ENCODE results near the gene RGL4.

RGL4 gene

GRCh38 chr22:23678133-23678532, 12.7 kb upstream of the RGL4 start:
- DNase-seq, result no peak

DNA sequence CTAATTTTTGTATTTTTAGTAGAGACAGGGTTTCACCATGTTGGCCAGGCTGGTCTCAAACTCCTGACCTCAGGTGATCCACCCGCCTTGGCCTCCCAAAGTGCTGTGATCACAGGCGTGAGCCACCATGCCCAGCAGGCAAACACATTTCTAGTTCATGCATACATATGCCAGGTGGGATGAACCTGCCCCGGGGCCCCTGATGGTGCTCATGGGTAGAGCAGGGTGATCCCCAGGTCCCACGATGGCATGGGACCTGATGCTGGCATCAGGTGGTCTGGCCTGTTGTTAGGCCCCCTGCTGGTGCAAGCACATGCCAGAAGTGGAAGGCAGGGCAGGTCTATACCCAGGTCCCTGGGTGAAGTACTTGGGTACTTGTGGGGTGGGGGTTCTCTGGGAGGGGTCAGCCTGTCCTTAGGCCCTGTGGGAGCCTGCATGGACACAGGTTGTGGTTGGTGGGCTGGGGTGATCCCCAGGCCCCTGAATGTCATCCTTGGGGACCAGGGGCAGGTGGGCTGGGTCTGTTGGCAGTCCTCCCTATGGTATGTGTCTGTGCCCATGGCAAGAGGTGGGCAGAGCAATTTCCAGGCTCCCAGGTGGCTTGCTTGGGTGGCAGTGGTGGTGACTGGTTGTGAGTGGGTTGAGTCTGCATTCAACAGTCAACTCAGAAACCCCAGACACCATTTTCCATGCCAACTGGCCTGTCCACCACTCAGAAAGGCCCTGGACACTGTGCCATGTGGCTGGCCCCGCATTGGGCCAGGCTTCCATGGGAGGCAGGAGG, 9.6 kb upstream of the RGL4 start:
- DNase-seq, result no peak

- no peak for DNase-seq
These were observed 8.7 kb upstream of the RGL4 start for GRCh38 chr22:23682077-23682476.

DNA sequence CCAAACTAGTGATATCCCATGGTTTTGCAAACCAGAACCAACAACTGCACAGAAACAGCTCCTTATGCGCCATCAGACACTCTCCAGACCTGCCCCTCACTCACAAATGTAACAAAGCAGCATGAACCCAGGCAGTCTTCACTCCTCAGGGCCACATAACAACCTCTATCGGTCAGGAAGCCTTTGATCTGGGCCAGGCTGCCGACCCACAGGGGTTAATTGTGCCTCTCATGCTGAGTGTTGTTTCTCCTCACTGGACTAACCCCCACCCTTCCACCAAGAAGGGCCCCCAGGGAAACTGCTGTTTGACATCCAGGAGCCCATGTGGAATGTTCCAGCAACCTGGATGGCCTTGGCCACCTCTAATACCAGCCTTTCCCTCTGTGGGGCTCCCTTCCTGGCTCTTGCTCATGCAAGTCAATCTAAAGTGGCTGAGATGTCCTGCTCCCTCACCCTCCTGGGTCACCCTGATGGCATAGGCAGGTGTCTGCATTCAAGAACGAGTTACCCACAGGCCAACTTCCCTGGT, 7.9 kb upstream of the RGL4 start:
- DNase-seq, result no peak

DNA sequence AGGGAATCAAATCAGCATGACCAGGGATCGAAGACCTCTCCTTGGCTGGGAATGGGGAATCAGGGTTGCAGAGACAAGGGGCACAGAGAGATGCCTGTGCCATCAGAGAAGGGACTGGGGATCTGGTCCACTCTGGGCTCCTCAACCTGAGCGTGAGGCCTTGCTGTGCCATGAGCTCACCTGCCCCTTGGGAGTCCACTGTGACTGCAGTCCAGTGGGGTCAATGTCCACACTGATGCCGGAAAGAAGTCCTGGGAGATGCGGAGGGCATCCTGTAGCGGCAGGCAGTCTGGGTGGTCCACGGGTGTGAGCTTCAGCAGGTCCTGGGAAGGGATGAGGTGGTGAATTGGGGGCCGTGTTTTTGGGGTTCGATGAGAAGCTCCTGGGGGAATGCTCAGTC, 7.3 kb upstream of the RGL4 start:
- DNase-seq, result no peak

DNA sequence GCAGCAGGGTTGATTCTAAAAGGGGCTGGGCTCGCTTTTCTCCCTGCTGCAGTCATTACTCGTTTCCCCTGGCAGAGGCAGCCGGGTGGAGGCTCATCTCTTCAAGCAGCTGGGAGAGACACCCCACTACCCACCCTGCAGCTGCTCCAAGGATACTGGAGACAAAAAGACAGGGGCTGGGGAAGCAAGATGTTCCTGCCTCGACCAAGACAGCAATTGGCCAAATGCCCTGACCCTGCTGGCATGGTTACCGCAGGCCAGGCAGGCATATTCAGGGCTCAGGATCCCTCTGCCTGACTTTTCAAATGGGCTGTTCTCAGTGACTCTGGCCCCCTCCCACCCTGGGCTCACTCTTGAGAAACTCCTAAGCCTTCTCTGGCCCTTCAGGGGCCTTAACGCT, 6.8 kb upstream of the RGL4 start:
- DNase-seq, result no peak

DNA sequence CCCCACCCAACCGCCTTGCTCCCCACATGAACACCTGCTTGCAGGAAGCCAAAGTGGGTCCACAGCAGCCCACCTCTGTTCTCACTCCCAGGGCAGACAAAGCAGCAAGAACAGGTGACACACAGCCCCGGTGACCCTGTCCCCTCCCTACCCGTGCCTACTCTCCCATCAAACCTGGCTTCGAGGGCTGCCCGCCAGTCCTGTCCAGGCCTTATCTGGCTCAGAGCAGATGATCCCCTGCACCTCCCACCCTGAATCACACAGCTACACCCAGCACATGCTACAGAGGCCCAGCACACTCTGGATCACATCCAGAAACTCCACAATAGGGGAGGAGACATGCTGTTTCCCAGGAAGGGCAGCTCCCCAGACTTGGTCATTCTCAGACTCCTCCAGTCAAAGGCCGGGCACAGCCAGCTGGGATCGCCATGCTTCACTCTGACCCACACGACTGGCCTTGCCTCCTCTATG, 6.2 kb upstream of the RGL4 start:
- DNase-seq, result no peak

- DNase-seq, result peak; percentile 7
These were observed 5.5 kb upstream of the RGL4 start for GRCh38 chr22:23685205-23685784.

- no peak for DNase-seq
These were observed 4.3 kb upstream of the RGL4 start for GRCh38 chr22:23686416-23687024.

DNA sequence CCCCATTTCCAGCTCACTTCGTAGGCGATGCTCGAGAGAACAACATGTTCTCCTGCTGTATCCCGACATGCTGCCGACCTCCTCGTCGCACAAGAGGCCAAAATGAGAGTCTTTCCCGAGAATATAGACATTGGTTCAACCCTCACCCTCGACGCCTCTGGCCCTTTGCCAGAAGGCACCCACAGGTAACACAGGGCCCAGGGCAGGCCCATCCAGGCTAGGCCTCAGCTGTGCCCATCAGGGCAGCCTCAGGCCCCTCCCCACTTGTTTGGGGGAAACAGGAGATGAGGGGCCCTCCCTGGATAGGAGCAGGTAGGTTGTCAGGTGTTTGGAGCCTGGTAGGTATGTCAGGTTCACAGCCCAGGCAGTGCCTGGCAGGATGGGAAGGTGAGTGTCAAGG, 2.7 kb upstream of the RGL4 start:
- no peak for DNase-seq

GRCh38 chr22:23688571-23688970, 2.2 kb upstream of the RGL4 start:
- DNase-seq, result no peak

- DNase-seq, result no peak
These were observed 1.4 kb upstream of the RGL4 start for GRCh38 chr22:23689414-23689813.

DNA sequence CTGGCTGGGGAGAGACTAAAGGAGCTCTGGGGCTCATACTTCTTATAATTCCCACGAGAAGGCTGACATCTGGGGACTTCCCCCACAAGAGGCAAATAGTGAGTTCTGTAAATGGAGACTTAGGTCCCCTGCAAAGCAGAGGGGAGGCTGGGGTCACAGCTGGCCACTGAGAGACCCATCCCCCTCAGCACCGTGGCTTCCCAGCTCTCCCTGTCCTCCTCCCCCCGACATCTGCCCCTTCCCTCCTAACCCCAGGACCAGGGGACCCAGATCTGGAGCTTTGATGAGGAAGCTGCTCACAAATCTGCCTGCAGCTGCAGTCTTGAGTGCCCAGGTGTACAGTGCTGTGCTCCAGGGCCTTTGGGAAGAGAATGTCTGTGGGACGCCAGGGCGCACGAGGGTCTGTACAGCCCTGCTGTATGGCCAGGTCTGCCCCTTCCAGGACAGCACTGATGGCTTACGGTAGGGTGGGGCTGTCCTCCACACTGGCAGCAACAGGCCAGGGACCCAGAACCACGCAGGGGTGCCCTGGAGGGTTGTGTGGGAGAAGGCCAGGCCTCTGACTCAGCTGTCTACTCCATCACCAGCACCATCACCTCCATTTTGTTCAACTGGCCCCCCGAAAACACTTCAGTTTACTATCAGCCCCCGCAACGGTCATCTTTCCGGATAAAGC, 1.1 kb downstream of the RGL4 start:
- no peak for DNase-seq

- no peak for DNase-seq
These were observed 1.9 kb downstream of the RGL4 start for GRCh38 chr22:23692598-23693291.

DNA sequence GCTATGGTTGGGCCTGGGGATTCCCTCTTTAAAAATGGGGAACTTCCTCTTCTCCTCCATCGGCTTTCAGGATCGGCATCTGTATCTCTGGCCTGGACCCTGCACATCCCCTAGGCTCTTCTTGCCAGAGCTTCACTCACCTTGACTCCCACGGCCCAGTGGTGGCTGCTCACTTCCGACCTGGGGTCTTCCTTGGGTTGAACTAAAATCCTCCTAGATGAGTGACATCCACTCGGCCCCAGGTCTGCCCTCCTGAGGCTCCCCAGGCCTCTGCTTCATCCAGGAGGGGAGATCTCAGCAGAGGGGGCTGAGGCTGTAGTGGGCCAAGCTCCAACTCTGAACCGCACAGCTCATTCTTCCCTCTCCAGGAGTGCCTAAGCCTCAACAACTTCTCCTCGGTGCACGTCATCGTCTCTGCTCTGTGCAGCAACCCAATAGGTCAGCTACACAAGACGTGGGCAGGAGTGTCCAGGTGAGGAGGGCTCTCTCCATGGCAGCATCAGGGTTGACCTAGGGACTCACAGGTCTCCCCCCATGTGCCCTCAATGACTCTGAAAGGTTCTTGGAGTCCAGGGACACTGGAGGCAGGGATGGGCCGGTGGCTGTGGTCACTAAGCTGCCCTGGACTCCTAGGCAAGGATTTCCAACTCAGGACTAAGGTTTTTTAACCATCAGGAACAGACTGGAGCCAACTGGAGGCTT, 3.3 kb downstream of the RGL4 start:
- no peak for DNase-seq

- no peak for DNase-seq
These were observed 4.3 kb downstream of the RGL4 start for GRCh38 chr22:23695141-23695540.

DNA sequence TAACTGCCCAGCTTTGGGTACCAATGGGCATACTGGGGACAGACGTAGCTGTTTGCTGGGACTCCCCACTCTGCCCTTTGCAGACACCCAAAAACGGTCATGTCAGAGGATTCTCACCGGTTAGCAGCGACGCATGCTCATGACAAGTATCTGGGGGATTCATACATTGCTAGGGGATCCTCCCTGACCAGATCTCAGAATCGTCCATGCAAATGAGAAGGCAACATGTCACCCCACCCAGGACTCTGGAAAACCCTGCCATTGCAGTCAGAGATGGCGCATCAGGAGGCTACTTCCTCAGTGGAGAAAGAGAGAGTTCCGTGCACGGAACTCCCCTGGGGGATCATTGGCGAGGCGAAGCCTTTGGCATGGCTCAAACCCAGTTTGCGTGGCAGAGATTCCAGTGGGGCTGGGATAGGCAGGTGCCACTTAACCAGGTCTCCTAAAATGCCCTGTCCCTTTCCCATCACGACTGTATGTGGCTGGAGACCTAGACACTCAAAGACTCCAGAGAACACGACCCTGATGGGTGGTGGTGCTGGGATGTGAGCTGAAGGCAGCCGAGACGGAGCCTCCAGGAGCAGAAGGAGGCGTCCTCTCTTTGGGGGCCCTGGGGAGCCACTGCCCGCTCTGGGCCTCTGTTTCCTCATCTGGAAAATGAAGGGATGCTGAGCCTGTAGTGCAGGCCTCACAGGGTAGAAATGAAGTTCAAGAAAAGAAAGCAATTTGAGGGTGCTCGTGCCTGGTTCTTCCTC, 4.9 kb downstream of the RGL4 start:
- DNase-seq, result no peak

DNA sequence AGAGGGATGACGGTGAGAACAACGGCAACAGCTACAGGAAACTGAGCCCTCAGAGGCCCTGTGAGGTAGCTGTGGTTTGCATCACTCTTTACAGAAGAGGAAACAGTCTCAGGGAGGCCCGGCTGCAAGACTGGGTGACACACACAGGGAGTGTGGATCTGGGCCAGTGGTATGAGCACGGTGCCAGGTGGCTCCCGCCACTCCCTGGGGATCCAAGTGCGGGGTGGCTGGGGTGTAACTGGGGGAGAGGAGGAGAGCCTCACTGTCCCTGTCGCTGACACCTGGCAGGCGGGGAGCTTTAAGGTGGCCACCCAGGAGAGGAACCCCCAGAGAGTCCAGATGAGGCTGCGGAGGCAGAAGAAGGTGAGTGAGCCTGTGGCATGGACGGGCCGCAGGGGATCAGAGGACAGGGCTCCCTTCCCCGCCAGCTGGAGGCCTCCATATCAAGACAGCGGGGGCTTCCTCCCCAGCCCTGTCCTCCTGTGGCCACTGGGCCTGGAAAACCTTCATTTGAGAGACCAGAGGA, 5.6 kb downstream of the RGL4 start:
- DNase-seq, result no peak

DNA sequence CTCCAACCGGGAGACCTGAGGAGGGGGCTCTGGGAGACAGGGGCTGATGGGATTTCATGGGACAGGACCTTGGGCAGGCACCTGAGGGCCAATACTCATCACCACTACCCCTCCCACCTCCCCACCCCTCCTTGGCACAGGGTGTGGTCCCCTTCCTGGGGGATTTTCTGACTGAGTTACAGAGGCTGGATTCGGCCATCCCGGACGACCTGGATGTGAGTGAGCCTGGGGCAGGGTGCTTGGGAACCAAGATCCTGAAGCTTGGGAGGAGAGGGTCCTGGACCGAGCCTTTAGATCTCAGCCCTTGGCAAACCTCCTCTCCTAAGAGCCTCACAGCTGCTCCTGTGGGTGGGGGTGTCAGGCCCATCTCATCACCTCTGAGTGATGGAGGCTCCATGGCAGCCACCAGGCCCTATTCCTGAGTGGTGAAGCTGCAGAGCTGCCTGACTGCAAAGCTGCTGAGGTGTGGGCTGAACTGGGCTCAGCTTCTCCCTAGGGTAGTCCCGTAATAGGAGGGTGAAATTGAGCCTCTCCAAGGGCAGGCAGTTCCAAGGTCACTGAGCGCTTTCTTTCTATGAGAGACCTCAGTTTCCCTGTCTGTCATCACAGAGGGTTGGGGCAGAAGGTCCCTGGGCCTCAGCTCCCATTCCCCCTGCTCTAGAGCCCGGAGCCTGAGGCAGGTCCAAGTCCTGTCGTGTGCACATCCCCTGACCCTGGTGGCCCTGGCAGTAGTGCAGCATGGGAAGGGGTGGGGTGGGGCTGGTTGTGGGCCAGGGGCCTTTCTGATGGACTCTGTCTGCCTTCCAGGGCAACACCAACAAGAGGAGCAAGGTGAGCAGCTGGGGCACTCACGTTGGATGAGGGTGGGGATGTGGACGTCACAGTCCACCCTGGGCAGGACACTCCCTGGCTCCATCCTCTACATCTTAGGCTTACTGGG, 6.5 kb downstream of the RGL4 start:
- DNase-seq, result no peak

GRCh38 chr22:23698094-23698493, 7.3 kb downstream of the RGL4 start:
- DNase-seq, result no peak
